Spleen (tissue), 7 donors: Measurements from ENCODE around the gene CNTNAP5.

Experiments used
- POLR2AphosphoS5 ChIP-seq, 3 donors: sonication (generic); formaldehyde crosslinking; IDR thresholded peaks; one replicate each; pipeline ENCODE4 v1.5.1; 2017; ENCODE audit warnings: antibody characterized with exemption in 3 of 3
- TF ChIP-seq, protein P1 (sequence below), 11 experiments: fragments of 200-600 bp in 7 of 11; fragments of 450-650 bp in 4 of 11; sonication (generic) in 4 of 11; IDR thresholded peaks in 8 of 11; conservative IDR thresholded peaks in 3 of 11; 1 replicate in 7 of 11; 2 replicates in 4 of 11; pipeline versions ENCODE4 v1.4.0 to v1.8.0; 2016 to 2021; ENCODE audit warnings: antibody characterized with exemption in 11 of 11, inconsistent platforms in 4 of 11, mild to moderate bottlenecking in 1 of 11
- donor health status: DM: no; HTN: no; CAD: no; lungs with moderate emphysema.
- donor health status: DM: no; HTN: no; CAD: no.
- donor health status: DM: no; HTN: no; CAD: no.

DNA sequence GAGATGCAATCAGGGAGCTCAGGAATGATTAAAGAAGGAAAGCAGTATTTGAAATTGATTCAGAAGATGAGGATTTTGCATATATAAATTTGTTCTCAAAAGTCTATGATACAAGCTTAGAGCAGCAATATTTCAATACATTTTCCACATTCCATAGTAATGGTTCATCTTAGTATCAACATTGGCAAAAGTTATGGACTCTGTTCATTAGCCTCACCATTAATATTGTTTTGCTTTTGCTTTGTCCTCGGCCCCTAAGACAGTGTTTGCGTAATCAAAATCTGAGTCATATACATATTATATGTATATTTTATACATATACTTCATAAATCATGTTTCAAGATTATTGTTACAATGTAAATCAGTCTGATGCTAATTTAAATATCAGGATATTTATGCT, 176.6 kb downstream of the CNTNAP5 start:
- no peak for TF ChIP-seq POLR2AphosphoS5 (IDR thresholded peaks at IDR 0.05)
- TF ChIP-seq, protein P1, sequence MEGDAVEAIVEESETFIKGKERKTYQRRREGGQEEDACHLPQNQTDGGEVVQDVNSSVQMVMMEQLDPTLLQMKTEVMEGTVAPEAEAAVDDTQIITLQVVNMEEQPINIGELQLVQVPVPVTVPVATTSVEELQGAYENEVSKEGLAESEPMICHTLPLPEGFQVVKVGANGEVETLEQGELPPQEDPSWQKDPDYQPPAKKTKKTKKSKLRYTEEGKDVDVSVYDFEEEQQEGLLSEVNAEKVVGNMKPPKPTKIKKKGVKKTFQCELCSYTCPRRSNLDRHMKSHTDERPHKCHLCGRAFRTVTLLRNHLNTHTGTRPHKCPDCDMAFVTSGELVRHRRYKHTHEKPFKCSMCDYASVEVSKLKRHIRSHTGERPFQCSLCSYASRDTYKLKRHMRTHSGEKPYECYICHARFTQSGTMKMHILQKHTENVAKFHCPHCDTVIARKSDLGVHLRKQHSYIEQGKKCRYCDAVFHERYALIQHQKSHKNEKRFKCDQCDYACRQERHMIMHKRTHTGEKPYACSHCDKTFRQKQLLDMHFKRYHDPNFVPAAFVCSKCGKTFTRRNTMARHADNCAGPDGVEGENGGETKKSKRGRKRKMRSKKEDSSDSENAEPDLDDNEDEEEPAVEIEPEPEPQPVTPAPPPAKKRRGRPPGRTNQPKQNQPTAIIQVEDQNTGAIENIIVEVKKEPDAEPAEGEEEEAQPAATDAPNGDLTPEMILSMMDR (IDR thresholded peaks at IDR 0.05 in 8 of 11, conservative IDR thresholded peaks at IDR 0.05 in 3 of 11) = no peak
